NB4 (cell line): ENCODE measurements around the gene GIMAP7.

ENCODE experiments used
- MYC ChIP-seq: IDR thresholded peaks from 2 replicates; pipeline ENCODE4 v1.6.1; 2011; ENCODE audit warnings: low read depth, low read length
- POLR2A ChIP-seq: IDR thresholded peaks from 2 replicates; pipeline ENCODE4 v1.6.1; 2011; ENCODE audit warnings: mild to moderate bottlenecking; ENCODE audit not compliant: insufficient read length; ENCODE audit errors: extremely low read depth
- TF ChIP-seq, protein P1 (sequence below): IDR thresholded peaks from one replicate; pipeline ENCODE4 v1.5.1; 2012; ENCODE audit warnings: low read depth, low read length

DNA sequence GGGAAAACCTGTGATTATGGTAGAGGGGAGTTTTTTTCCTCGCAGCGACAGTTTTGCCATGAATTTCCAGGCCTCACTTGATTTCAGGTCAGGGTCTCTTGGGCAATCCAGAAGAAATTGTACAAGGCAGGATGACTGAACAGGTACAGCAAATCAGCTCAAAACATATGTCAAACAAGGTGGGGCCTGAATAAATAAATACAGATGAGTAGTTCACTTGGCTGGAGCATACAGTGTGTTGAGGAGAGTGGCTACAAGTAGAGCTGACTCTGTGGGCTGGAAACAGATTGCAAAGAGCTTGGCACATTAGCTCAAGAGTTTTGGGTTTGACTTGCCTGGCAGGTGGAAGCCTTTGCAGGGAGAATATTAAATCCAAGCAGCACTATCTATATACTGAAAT is 49.3 kb upstream of the GIMAP7 start:
- TF ChIP-seq POLR2A (no peak), MYC (no peak)
- TF ChIP-seq, protein P1, sequence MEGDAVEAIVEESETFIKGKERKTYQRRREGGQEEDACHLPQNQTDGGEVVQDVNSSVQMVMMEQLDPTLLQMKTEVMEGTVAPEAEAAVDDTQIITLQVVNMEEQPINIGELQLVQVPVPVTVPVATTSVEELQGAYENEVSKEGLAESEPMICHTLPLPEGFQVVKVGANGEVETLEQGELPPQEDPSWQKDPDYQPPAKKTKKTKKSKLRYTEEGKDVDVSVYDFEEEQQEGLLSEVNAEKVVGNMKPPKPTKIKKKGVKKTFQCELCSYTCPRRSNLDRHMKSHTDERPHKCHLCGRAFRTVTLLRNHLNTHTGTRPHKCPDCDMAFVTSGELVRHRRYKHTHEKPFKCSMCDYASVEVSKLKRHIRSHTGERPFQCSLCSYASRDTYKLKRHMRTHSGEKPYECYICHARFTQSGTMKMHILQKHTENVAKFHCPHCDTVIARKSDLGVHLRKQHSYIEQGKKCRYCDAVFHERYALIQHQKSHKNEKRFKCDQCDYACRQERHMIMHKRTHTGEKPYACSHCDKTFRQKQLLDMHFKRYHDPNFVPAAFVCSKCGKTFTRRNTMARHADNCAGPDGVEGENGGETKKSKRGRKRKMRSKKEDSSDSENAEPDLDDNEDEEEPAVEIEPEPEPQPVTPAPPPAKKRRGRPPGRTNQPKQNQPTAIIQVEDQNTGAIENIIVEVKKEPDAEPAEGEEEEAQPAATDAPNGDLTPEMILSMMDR, result no peak
